ENCODE data around the gene ZCCHC7.

Gene ZCCHC7

DNA sequence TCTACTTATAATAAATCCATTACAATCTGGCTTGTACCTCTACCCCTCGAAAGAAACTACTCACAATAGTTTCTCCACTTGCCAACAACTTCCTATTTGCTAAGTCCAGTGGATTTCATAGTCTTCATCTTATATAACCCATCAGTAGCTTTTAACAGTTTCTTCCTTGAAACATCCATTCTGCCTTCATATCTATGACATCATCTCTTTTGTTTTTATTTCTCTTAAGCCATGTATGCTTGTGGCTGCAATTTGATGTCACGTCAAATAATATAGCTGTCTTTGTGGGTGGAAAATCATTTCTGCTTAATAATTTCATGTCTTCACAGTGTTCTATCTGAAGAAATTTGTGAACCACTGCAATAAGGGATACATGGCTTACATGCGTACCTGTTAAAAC lies 224.7 kb downstream of the ZCCHC7 start:
- TF ChIP-seq, protein P1, sequence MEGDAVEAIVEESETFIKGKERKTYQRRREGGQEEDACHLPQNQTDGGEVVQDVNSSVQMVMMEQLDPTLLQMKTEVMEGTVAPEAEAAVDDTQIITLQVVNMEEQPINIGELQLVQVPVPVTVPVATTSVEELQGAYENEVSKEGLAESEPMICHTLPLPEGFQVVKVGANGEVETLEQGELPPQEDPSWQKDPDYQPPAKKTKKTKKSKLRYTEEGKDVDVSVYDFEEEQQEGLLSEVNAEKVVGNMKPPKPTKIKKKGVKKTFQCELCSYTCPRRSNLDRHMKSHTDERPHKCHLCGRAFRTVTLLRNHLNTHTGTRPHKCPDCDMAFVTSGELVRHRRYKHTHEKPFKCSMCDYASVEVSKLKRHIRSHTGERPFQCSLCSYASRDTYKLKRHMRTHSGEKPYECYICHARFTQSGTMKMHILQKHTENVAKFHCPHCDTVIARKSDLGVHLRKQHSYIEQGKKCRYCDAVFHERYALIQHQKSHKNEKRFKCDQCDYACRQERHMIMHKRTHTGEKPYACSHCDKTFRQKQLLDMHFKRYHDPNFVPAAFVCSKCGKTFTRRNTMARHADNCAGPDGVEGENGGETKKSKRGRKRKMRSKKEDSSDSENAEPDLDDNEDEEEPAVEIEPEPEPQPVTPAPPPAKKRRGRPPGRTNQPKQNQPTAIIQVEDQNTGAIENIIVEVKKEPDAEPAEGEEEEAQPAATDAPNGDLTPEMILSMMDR (IDR thresholded peaks at IDR 0.05; ENCODE audit: low read depth, low read length), result no peak
- DNase-seq (ENCODE audit: extremely low read depth, low read depth), result no peak

DNA sequence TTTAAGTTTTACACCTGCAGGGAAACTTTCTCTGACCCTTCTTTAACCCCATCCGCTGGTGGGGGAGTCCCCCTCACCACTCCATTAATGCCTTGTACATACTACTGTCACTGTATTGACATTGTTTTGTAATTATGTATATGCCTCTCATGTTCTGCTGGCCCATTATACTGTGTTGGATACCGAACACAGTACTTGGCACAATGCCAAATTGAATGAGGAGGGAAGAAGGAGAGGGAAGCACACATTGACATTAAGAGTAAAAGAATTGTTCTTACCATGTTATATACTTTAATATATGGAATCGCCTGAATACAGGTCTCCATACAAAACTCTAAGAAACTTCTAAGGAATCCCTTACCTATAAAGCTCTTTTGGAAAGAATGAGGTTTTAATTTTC lies 228.5 kb downstream of the ZCCHC7 start:
- DNase-seq (ENCODE audit: extremely low read depth, low read depth), result no peak
- TF ChIP-seq, protein P1 (IDR thresholded peaks at IDR 0.05; ENCODE audit: low read depth, low read length), result no peak

DNA sequence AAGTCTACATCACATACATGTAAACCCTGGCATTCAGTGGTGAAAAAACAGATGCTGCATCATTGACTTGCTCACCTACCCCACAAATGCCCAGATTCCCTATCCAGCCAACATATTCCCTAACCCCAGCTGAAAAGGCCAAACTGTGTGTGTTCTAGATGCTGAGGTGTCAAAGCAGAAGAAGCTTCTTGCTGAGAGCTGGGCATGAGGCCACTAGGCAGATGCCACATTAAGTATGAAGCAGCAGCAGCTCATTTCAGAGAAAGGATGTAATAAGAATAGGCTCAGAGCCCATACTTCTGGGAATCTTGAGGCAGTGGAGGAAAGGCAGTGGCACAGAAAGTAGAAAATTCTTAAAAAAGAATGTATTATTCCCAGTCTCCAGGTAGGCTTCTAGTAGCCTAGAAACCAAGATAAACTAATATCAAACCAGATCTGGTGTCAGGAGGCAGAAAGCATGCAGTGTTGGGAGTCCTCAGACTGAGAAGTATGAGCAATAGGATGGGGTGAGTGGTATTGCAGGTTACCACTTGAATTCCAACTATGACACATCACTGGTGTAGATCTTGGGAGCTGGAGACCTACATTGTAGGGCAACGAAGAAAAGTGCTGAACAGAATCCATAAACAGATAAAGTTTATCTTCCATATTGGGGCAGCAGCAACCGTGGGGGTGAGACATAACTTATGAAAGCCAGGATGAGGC lies 230.3 kb downstream of the ZCCHC7 start:
- TF ChIP-seq, protein P1 (IDR thresholded peaks at IDR 0.05; ENCODE audit: low read depth, low read length), result no peak
- DNase-seq (ENCODE audit: extremely low read depth, low read depth), result no peak

DNA sequence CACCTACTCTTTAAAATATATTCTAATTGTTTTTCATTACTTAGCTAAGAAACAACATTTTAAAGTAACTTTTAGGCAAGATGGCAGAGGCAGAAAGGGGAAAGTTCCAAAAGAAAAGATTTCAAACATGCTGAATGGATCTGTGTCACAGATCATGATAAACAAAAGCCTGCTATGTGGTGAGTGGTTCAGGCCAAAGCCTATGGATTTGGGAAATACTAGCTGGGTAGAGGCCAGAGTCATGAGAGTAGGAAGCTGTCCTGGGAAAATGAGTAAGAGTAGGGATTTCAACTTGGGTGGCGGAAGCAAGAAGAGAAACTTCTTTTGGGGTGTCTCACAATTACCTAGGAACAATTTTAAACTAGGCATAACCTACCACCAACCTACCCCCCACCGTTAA lies 233.4 kb downstream of the ZCCHC7 start:
- TF ChIP-seq, protein P1 (IDR thresholded peaks at IDR 0.05; ENCODE audit: low read depth, low read length), result no peak
- no peak for DNase-seq (ENCODE audit: extremely low read depth, low read depth)

DNA sequence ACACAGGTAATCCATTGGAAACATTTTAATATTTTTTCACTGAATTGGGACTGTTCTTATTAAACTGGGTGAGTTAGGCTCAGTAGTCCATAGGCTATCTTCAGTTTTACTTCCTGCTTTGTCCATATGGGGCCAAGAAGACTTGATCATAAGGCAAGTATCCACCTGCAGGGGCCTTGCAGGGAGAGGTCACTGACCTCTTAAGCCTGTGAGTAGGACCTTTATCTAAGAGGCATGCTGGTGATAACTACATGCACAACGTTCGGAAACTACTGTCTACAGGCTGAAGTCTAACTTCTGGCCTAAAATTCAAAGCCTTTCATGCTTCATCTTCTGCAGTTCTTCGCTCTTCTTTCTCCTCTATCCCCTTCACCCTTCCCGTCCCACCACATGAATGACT lies 242.1 kb downstream of the ZCCHC7 start:
- TF ChIP-seq, protein P1 (IDR thresholded peaks at IDR 0.05; ENCODE audit: low read depth, low read length), result no peak
- DNase-seq (ENCODE audit: extremely low read depth, low read depth), result no peak

DNA sequence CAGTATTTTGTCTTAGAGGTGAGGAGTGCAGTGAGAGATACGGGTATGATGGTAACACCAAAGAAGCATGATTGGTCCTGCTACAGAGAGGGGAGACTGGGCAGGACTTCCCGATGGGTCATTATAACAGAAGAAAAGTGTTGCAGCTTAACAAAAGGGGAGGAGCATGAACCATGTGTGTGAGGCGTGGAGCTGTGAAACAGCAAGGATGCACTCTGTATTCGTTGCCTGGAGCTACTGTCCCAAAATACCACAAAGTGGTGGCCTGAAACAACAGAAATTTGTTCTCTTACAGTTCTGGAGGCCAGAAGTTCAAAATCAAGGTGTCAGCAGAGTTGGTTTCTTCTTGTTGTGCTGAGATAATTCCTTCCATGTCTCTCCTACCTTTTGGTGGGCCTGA lies 242.8 kb downstream of the ZCCHC7 start:
- no peak for DNase-seq (ENCODE audit: extremely low read depth, low read depth)
- TF ChIP-seq, protein P1 (IDR thresholded peaks at IDR 0.05; ENCODE audit: low read depth, low read length), result no peak

DNA sequence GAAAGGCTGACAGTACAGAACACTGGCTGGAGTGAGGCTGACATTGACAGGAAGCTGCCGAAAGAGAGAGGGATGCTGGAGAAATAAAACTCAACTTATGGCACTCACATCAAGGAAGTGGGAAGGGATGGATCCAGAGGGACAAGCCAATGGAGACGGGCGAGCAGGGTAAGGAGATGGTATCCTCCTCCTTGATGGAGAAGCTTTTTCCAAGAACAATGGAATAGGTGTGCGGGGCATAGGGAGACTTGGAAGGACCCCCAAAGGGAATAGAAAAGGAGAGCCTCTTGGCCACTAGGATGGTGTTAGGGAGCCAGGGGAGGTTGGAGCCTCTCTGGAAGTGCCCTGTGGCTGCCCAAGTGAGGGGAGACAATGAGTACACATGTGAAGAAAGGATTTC lies 243.8 kb downstream of the ZCCHC7 start:
- no peak for DNase-seq (ENCODE audit: extremely low read depth, low read depth)
- TF ChIP-seq, protein P1 (IDR thresholded peaks at IDR 0.05; ENCODE audit: low read depth, low read length), result no peak
